Mucosa of descending colon (tissue), 3 donors: ENCODE measurements around the gene OBSCN. TPM values are rescaled to one million over a fixed set of nuclear protein-coding genes. Genes with fewer than 3 reads are reported as not detected.
A peak's percentile ranks its signal among the peaks of the same experiment; 100 is the strongest.
"Not testable (repeated sequence)": the region's sequence is repeated elsewhere in the genome, so short reads cannot be mapped to it uniquely, and the experiment has no call there.

Experiments
- ATAC-seq: fragments of 200-7000 bp; cut with Tn5 transposase; one replicate; pipeline ENCODE4 v1.9.1; 2020; ENCODE audit warnings: mild to moderate bottlenecking, moderate library complexity
- DNase-seq, 3 donors: peaks; one replicate each; pipeline ENCODE4 v3.0.0-alpha.2; 2020
- H3K36me3 ChIP-seq: fragments of 200-600 bp; one replicate; pipeline ENCODE4 v1.8.0; 2021; ENCODE audit warnings: low read depth, mild to moderate bottlenecking
- H3K4me1 ChIP-seq: fragments of 200-600 bp; one replicate; pipeline ENCODE4 v1.8.0; 2021; ENCODE audit warnings: low read depth, mild to moderate bottlenecking
- H3K4me3 ChIP-seq: fragments of 200-600 bp; one replicate; pipeline ENCODE4 v1.8.0; 2021; ENCODE audit warnings: mild to moderate bottlenecking
- H3K9me3 ChIP-seq: fragments of 200-600 bp; one replicate; pipeline ENCODE4 v1.8.0; 2021; ENCODE audit warnings: mild to moderate bottlenecking
- intact Hi-C, 2 donors: fragments of 100-400 bp; cut with DNase I in 1 of 2; cut with micrococcal nuclease in 1 of 2; formaldehyde crosslinking; loops; one replicate each; pipeline versions ENCODE4 v1.11.0 to v1.11.1; 2022; cut with DNase I, micrococcal nuclease
- total RNA-seq, 3 donors: library from RNA; stranded (reverse); fragmentation: NEBNext Ultra II Directional in 2 of 3; extraction: Animal tissue kit (Norgen Biotek cat#: 25700) in 2 of 3; gene quantifications; one replicate each; pipeline versions ENCODE4 v1.2.1 to v1.2.4, GENCODE V29; 2021 to 2023
- TF ChIP-seq, protein P1 (sequence below): fragments of 200-600 bp; IDR thresholded peaks from one replicate; pipeline ENCODE4 v1.8.0; 2022; ENCODE audit warnings: antibody characterized with exemption, mild to moderate bottlenecking
- donor health status: DM: no; HTN: no; CAD: no; lungs with moderate emphysema.
- donor health status: DM: no; HTN: no; CAD: no.
- donor health status: DM: no; HTN: yes; CAD: no.

Gene OBSCN
- total RNA-seq, 3 donors from 2014 or later, result 4.2 to 30.9 (median 7.5) TPM

GRCh38 chr1:228170666-228171065, 37.2 kb upstream of the OBSCN start:
- Histone ChIP-seq H3K4me1 (peaks cover 9% of the 10 kb centered on the region), H3K36me3 (no peaks in the 10 kb centered on the region), H3K9me3 (no peaks in the 10 kb centered on the region), H3K4me3 (no peak overlapping the region)
- TF ChIP-seq, protein P1, sequence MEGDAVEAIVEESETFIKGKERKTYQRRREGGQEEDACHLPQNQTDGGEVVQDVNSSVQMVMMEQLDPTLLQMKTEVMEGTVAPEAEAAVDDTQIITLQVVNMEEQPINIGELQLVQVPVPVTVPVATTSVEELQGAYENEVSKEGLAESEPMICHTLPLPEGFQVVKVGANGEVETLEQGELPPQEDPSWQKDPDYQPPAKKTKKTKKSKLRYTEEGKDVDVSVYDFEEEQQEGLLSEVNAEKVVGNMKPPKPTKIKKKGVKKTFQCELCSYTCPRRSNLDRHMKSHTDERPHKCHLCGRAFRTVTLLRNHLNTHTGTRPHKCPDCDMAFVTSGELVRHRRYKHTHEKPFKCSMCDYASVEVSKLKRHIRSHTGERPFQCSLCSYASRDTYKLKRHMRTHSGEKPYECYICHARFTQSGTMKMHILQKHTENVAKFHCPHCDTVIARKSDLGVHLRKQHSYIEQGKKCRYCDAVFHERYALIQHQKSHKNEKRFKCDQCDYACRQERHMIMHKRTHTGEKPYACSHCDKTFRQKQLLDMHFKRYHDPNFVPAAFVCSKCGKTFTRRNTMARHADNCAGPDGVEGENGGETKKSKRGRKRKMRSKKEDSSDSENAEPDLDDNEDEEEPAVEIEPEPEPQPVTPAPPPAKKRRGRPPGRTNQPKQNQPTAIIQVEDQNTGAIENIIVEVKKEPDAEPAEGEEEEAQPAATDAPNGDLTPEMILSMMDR, result no peak
- peak in 1 of 3 donors; percentile 12 for DNase-seq
- no peak for ATAC-seq
- intact Hi-C loops, result no loop called here

- TF ChIP-seq, protein P1, result no peak
- ATAC-seq (no peak), DNase-seq (peak in 1 of 3 donors; percentile 15)
- H3K36me3 ChIP-seq, result no peaks in the 10 kb centered on the region
- intact Hi-C loops, result no loop called here
- peaks cover 7% of the 10 kb centered on the region for H3K4me1 ChIP-seq
- no peak overlapping the region for H3K4me3 ChIP-seq
- H3K9me3 ChIP-seq, result no peaks in the 10 kb centered on the region
These were observed 36.5 kb upstream of the OBSCN start for GRCh38 chr1:228171221-228171891.

- intact Hi-C loops, result no loop called here
- no peak for DNase-seq
- Histone ChIP-seq H3K4me3 (no peak overlapping the region), H3K9me3 (no peaks in the 10 kb centered on the region), H3K4me1 (no peaks in the 10 kb centered on the region), H3K36me3 (no peaks in the 10 kb centered on the region)
- ATAC-seq, result no peak
- TF ChIP-seq, protein P1, result no peak
These were observed 35.0 kb upstream of the OBSCN start for GRCh38 chr1:228172591-228173527.

GRCh38 chr1:228173528-228174481, 34.0 kb upstream of the OBSCN start:
- H3K9me3 ChIP-seq, H3K36me3 ChIP-seq, H3K4me1 ChIP-seq, H3K4me3 ChIP-seq, intact Hi-C loops: not testable (repeated sequence)
- DNase-seq (peak in 2 of 3 donors; percentile 33 to 63), ATAC-seq (peak; percentile 57)

GRCh38 chr1:228174482-228175315, 33.1 kb upstream of the OBSCN start:
- ATAC-seq (peak; percentile 53), DNase-seq (peak in 2 of 3 donors; percentile 34 to 60)
- no peak overlapping the region for H3K4me3 ChIP-seq
- no peaks in the 10 kb centered on the region for H3K4me1 ChIP-seq
- TF ChIP-seq, protein P1, result no peak
- no peaks in the 10 kb centered on the region for H3K36me3 ChIP-seq
- intact Hi-C loops, result no loop called here
- H3K9me3 ChIP-seq, result no peaks in the 10 kb centered on the region
